Left forelimb (tissue), 1 donor: Measurements from ENCODE around the gene MOCOS.

Source experiments
- DNase-seq: peaks from one replicate; pipeline ENCODE4 v3.0.0-alpha.2; 2018; ENCODE audit warnings: low spot score

Gene MOCOS

DNA sequence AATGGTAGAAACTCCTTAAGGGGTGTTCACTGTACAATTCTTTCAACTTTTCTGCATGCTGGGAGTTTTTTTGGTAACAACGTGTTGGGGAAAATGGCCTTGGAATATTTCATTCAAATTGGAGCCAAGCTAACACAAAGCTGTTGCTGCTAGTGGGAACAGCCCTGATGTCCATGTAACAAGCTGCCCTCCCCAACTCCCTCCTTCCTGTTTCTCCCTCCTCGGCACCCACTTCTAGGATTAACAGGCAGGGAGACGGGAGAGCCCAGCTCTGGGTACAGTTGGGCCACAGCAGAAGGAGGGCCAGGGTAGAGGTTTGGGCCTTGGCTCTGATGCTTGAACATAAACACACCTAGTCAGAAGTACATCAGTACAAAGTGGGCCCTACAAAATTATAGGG is 9.4 kb upstream of the MOCOS start:
- no peak for DNase-seq

DNA sequence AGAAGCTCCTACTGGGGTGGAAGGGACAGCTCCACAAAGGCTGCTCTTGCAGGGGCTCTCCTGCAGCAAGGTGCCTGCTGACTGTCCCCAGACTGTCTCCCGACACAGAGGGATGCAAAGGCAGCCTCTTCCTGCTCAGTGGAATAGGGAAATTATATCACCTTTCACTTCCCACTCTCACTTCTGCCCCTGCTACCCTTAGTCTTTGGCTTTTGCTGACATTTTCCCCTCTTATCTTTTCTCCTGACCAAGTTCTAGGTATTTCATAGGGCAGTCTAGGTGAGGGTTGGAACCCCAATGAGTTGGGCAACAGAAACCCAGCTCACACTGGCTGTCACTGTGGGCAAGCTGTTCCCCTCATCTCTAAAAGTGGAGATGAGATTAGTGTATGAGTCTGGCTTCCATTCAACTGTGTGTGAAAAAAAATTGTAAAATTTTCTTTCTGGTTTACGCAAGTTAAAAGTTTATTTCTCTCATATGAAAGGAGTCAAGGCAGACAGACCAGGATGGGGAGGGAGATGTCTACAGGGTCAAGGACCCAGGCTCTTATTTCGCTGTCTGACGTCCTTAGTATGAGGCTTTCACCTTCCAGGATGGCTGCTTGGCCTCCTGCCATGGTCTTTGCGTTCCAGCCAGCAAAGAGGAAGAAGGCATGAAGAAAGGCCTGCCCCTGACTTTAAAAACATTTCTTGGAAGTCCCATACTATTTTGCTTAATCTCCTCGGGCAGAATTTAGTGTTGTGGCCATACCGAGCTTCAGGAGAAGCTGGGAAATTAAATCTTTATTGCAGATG is 7.5 kb upstream of the MOCOS start:
- no peak for DNase-seq

DNA sequence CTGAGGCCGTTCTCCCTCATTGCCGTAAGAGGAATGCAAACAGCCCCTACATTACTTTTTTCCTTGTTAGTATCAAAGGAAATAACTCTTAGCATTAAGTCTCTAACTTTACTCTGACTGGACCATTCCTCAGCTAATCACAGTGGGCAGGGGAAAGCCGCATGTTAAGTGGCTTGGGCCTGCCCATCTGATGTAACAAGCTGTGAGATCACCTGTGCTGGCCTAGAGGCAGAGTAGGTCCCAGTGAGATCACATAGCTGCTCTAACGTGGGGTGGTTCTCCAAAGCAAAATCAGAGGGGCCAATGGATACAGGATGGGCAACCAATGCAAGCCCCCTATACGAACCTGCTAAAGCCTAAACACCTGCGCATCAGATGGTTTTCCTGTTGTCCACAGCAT is 5.9 kb upstream of the MOCOS start:
- no peak for DNase-seq

DNA sequence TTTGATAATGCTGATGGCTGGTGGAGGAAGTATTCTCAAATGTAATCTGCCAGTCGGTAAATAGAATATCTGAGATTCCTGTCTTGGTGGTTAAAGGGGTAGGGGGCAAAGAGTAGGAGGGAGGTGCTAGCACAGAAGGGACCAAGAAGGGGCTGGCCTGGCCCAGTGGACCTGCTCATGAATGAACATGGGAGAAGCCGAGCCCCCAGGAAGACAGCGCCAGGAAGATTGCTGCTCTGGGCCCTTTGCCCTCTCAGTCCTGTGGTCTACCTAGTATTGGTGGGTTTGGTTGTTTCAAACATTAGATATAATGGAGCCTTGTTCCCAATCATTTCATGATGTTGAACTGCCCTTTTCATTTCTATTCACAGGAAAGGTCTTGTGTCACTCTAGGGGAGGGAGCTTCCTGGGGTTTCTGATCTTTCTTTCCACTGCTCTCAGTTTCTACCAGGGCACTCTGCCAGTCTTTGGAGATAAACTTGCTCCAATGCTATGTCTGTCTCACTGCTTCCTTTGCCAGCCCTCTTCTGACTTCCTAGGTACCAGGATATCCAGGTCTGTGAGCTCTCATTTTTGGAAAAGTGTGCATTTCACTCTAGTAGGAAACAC is 5.3 kb upstream of the MOCOS start:
- no peak for DNase-seq

DNA sequence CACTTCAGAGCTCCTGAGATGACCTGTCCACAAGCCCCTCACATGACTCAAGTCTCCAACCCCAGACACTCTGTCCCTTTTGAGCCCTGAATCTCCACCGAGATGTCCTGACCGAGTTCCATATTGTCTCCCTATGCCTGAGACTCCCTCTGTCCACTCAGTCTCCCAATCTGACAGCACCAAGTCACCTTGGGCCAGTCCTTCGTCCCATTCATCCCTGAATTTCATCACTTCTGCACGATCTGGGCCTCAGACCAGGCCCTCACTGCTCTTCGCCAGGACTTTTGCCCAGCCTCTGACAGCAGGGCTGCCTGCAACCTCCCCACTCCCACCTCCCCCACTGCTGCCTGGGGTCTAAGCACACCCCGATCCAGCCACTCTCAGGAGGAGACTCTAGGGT is 4.3 kb upstream of the MOCOS start:
- DNase-seq, result no peak

DNA sequence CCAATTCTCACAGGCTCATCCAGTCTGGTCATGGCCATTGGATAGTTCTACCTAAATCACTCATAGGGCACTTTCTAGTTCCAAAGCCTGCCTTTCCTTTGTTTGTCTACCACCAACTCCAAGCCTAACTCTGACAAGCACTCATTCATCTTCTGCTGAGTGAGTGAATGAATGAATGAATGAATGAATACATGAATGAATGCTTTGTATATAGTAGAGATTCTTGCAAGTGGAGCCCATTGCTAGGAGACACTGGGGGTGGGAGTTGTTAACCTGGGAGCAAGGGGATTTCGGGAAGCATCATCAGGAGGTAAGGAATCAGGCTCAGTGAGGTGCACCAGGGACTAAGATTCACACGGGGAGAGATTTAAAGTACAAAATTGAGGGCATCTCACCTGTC is 3.3 kb upstream of the MOCOS start:
- no peak for DNase-seq

DNA sequence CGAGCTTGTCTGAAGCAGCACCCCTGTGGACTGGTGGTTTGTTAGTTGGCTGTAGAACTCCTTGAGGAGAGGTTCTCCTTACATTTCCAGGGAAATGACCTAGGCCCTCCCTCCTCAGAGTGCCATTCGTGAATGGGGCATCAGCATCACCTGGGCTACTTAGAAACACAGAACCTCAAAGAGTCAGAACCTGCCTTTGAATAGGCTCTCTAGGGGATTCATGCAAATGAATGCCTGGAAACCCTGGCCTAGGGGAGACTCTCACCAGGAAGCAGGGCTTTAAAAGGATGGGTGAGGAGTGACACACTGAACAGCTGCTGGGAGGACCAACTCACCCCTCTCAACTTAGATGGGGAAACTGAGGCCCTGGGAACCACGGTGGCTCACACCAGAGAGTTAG is 2.1 kb upstream of the MOCOS start:
- DNase-seq, result no peak

DNA sequence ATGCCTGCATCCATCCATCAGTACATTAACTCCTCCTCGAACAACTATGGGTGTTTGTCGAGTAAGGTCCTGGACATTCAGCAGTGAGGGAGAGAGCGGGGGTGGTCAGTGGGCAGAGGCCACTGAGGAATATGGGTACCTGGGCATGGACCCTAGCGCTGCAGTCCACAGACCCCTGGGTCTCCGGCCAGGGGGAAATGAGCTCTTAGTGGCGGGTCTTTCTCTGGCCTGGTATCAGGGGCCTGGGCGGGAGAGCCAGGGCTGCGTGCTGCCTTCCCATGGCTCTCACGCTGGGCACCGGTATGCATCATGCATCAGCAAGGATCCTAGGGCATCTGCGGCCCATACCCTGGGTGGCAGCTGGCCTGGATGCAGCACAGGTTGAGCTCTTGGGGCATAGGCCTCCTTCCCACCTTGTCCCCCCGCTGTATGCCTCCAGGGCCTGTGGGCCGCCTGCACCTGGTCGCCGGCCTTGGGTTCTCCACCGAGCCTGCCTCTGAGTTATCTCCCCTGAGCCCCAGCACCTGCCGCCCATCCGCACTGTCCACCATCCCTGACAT is 1.3 kb upstream of the MOCOS start:
- no peak for DNase-seq

DNA sequence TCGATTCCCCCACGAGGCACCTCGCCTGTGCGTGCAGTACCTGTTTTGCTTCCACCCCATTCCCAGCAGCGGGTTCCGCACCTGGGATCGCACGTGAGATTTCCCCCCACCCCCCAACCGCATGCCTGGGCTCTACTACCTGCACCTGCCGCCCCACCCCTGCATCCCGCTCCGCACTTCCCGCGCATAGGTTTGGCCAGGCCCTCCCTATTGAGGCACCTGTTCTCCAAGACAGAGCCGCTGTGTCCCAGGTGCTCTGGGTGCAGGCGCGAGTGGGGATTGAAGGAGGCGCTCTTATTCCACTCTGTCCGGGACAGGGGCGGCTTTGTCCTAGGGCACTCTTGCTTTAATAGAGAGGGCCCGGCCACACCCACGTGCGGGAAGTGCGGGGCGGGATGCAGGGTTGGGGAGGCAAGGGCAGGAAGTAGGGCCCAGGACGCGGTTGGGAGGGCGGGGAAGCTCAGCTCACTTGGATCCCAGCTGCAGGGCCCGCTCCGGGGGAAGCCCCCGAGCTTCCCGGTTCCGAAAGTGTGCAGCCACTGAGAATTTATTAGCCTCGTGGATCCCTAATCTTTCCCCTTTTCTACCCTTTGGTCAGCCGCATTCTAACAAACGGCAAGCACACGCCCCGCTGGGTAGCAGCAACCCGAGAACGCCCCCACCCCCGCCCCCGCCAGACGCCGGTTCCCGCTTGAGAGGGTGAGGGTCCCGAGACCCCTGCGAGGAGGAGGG is 670 bp upstream of the MOCOS start:
- no peak for DNase-seq

DNA sequence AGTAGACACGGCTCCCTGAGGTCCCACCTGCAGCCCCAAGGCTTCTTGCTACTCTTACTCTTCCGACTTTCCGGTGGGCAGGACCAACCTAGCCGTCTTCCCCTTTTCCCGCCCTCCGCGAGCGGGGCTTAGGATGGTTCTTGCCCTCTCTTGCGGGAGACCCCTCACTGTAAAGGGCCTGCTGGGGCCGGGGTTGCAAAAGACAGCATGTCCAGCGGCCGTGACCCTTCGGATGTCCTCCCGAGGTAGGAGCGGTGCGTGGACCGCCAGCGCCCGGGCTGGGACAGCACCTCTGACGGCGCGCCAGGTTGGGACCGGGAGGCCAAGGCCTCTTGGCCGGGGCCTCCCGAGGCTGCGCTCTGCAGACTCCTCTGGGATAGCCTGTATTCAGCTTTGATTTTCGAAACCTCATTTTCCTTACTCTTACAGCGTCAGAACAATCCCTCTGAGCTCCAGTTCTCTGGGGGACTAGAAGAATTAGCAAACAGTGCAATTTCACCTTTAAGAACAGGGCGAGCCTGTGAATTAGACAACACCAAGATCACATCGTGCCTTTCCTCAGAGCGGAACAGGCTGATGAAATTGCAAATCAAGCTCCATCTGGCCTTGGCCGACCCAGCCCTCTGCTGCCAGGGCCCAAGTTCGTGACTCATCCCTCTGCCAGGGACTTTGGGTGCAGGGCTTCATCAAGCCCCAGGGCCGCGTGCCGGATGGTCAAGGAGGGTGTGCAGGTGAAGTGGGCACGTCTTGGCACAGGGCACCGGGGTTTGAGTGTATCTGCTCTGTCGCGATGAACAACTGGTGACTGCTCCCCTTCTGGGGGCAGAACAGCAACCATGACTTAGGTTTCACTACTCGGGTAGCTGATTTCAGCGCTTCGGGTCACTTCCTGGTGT is 777 bp downstream of the MOCOS start:
- DNase-seq, result no peak

DNA sequence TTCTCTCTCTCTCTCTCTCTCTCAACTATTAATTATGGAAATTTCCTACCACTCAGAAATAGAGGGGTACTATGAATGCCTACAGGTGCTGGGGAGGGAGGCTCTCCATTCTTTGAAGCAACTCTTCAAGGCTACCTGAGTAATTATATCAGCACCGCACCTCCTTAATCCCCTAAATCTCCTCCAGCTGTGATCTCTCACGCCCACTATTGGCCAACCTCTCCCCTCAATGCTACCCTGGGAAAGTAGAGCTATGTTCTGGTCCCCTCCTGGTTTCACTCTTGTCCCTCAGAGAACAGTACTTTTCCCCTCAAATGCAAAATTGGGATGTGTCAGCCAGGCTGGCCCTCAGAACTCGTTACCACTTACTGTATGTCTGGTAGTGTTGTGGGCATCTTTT is 1.6 kb downstream of the MOCOS start:
- DNase-seq, result no peak

DNA sequence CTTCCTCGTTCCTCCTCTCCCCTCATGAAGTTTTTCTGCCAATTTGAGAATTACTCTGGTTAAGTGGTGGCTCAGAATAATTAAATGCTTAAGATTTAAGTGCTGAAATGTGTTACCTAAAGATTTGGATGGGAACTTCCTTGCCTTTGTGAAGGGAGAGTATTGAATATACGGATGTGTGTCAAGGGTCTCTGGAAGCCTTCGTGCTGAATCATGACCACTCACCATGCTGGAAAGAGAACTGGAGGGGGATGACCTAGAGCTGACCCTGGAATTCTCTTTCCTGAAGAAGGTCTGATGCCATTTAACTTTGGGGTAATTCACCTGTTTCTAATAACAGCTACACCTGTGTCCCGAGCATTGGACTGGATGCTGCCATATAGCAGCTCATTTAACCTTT is 2.2 kb downstream of the MOCOS start:
- DNase-seq, result no peak

DNA sequence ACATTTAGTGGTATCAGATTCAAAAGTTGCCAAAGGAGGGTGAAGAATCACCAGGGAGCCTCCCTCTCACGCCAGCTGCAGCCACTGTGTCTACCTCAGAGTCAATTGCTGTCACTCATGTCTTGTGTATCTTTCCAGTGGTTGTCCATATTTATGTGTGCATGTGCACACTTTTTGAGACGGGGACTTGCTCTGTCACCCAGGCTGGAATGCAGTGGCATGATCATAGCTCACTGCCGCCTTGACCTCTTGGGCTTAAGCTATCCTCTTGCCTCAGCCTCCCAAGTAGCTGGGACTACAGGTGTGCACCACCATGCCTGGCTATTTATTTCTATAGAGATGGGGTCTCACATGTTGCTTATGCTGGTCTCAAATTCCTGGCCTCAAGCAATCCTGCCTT is 4.0 kb downstream of the MOCOS start:
- no peak for DNase-seq

DNA sequence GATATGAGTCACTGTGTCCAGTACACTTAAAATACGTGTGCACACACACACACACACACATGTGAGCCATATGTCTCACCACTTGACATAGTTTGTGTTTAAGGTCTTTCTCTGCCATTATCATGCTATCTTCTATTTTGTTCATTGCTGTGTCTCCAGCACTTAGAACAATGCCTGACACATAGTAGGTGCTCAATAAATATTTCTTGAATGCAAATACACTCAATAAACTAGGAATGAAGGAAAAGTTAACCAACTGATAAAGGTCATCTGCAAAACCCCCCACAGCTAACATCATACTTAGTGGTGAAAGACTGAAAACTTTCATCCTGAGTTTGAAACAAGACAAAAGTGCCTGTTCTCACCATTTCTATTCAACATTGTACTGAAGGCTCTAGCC is 4.4 kb downstream of the MOCOS start:
- DNase-seq, result no peak

DNA sequence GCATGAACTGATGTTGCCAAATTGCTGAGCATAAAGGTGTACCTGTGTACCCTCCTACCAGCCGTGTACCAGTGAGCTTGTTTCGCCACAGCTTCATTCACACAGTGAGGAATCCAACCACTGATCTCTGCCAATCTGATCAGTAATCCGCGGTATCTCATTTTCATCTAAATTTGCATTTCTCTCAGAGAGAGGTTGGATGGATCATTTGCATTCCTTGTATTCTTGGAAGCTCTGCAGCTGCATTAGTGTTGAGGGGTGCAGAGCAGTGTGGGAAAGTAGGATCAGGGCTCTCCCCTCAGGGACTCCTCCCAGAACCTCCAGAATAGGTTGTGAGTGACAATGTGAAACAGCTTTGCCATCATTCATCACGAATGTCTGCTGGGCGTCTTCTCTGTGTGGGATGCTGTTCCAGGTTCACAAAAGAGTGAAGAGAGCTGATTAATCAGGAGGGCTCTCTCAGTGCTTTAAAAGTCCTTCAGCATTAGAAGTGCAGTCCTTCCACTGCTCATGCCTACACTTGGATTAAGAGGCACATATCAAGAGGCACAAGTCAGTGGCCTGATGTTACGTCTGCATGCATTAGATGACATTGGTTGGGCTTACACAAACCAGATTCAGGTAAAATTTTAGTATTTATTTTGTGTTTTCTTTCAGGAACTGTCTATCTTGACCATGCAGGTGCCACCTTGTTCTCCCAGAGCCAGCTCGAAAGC is 7.5 kb downstream of the MOCOS start:
- no peak for DNase-seq

DNA sequence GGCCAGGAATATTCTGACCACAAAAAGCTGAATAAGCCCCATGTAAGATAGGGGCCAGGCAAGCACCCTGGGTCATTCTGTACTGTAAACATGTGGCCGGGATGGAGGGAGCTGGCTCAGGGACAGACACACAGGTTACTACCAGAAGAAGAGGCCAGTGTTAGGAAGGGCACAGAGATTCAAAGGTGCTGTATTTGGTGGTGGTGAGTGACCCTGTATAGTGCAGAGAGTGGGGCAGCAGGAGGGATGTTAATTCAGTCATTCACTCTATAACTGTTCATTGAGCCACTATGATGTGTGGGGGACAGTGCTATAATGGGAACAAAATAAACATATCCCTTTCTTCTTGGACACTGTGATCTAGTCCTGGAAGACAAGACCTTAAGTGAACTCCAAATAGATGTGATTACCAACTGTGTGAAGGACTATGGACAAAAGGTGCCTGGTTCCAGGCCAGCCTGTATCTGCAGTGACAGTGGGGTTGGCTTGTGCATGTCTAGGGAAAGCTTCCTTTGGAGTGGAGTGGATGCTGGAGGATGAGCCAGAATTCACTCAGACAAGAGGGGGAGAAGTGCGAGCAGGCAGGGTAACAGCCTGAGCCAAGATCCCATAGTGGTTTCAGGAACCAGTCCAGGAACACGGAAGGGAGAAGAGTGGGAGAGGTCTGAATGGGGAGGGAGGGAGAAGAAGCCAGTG is 8.3 kb downstream of the MOCOS start:
- DNase-seq, result no peak

DNA sequence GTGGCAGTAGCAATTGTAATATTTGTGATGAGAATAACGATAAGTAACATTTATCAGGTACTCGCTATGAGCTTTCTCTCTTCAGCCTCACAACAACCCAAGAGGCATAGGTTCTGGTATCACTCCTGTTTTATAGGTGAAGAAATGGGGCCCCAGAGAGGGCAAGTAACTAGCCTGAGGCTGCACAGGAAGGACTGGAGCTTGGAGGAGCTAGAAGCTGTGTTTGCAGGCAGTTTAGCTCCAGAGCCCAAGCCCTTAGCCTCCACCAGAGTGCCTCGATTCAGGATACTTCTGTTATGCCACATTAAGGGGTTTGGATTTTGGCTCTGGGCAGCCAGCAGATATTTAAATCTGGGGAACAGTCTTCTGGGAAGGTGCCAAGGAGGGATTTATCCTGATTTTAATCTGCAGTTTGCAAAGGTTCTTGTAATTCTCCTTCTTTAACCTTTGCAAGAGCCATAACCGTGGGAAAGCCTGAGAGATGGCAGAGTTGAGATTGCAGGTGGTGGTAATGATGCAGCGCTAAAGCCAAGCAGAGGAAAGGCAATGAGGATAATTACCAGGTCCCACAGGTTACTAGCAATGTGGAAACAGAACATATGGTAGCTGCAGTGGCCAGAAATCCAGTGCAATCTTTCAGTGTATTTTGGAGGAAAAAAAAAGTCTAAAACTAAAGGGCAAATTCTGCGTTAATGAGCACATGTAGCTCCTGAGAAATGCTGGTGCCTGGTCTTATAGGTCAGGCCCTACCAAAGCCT is 9.1 kb downstream of the MOCOS start:
- no peak for DNase-seq

DNA sequence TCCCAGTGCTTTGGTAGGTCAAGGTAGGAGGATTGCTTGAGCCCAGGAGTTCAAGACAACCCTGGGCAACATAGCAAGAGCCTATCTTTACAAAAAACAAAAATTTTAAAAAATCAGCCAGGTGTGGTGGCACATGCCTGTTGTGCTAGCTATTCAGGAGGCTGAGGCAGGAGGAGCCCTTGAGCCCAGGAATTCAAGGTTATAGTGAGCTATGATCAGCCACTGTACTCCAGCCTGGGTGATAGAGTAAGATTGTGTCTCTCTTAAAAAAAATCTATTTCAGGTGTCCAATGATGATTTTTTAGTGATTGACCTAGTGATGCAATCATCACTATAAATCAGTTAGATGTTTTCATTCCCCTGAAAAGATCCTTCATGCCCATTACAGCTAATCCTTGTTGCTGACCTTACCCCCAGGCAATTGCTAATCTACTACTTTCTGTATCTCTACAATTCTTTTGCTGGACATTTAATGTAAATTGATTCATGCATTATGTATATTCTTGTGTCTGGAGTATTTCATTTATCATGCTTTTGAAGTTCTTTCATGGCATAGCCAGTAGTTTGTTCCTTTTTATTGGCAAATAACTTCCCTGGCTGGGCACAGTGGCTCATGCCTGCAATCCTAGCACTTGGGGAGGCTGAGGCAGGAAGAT is 10.3 kb downstream of the MOCOS start:
- DNase-seq, result no peak

DNA sequence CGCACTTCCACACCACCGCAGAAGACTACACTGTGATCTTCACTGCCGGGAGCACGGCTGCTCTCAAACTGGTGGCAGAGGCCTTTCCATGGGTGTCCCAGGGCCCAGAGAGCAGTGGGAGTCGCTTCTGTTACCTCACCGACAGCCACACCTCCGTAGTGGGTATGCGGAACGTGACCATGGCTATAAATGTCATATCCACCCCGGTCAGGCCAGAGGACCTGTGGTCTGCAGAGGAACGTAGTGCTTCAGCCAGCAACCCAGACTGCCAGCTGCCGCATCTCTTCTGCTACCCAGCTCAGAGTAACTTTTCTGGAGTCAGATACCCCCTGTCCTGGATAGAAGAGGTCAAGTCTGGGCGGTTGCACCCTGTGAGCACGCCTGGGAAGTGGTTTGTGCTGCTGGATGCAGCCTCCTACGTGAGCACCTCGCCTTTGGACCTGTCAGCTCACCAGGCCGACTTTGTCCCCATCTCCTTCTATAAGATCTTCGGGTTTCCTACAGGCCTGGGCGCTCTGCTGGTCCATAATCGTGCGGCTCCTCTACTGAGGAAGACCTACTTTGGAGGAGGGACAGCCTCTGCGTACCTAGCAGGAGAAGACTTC is 12.5 kb downstream of the MOCOS start:
- DNase-seq, result no peak
